Brain pericyte (primary cell): ENCODE data around the gene HIP1.
"Not testable (repeated sequence)": the region's sequence is repeated elsewhere in the genome, so short reads cannot be mapped to it uniquely, and the experiment has no call there.

Experiments used
- DNase-seq: peaks from one replicate; pipeline ENCODE4 v3.0.0-alpha.2; 2012; ENCODE audit warnings: low read depth, low spot score

The HIP1 gene

GRCh38 chr7:75644589-75644988 is 94.2 kb downstream of the HIP1 start:
- no peak for DNase-seq

DNA sequence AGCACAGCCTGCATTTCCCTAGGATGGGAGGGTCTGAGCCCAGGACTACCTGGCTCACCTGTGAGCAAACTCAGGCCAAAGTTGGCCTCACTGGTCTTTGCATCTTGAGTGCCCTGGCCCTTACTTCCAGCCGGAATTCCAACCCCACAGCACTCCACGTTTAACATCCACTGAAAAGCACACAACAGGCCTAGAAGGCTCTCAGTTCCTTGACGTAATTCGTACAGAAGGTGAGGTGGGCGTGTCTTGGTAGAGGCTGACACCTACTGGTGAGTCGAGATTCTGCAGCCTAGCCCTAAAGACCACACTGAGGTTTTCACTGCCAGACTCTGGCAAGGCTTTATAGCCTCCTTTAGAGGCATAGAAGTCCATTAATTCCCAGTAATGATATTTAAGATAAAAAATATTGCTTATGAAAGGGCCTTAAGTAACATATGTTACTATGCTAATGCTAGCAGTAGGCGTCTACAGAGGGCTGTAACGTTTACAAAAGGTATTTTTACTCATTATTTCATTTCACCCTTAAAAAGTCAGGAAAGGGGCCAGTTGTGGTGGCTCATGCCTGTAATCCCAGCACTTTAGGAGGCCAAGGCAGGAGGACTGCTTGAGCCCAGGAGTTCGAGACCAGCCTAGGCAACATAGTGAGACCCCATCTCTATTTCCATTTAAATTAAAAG is 95.8 kb downstream of the HIP1 start:
- no peak for DNase-seq

DNA sequence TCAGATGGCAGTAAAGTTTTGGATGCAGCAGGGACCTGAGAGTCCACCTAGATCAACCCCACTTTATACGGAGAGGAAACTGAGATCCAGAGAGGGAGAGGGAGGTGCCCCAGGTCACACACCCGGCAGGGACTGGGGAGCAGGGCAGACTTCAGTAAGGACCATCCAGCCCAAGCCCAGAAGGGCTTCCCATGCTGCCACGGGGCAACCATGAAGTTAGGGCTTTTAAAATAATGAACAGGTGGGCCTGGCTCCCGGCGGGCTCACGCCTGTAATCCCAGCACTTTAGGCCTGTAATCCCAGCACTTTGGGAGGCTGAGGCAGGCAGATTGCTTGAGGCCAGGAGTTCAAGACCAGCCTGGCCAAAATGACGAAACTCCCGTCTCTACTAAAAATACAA is 98.5 kb downstream of the HIP1 start:
- DNase-seq: no peak

DNA sequence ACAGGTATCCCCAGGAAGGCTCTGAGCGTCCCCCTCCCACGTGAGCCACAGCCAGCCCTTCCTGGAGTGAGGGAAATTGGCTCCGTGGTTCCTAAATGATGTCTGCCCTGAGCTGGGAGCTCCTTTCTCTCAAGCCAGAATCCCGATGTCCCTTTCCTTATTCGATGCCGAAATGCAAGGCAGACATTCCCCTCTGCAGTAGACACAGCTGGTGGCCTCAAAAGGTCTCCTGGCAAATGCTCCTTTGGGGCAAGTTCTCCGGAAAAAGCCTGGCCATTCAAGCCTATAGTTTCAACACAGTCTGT is 98.9 kb downstream of the HIP1 start:
- no peak for DNase-seq

DNA sequence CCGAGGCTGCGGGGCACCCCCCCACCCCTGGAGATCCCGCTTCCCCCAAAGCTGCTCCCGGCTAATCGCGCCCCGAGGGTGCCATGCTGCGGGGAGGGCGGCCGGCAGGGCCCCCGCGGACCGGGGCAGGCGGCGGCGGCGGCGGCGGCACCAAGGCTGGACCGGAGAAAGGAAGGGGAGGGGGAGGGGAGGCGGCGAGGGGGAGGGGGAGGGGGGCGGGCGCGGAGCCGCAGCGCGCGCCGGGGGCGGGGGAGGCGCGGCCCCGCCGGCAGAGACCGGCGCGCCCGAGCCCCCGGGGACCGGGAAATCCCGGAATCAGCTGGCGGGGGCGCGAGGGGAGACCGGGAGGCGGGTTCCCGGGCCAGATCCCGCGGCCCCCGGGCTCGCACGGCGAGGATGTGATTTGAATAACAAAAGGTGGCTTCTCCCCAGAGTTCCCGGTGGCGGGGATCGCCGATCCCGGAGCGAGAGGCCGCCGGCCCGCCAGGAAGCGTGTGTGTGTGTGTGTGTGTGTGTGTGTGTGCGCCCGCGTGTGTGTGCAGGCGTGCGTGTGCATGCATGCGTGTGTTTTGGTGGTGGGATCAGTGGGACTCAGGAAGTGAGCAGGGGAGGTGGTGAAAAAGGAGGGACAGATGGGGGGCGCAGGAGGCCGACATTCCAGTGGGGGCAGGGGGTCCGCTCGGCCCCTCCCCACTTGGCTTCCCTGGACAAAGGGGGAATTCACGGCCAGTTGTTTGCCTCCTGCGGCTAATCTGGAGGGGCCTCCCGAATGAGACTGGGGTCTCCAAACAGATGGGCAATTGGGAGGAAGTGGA is 99.5 kb downstream of the HIP1 start:
- DNase-seq: no peak

DNA sequence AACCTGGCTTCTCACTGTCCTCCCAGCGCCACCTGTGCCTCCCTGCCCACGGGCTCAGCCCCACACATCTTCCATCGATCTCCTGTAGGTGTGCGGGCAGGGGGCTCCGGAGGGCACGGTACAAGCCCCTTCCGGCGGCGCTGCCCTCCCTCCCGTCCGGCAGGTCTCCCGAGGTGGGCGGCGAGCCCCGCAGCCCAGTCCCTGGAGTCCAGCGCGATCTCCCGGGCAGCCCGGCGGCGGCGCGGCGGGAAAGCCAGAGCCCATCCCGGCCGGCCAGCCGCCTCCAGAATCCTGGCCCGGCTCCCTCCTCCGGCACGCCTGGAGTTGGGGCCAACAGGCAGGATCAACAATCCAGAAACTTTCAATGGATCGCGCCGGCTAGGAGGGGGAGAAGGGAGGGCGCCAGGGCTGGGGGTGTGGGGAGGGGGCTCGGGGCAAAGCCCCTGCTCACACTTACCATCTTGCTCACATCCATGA is 100.1 kb downstream of the HIP1 start:
- DNase-seq: no peak

DNA sequence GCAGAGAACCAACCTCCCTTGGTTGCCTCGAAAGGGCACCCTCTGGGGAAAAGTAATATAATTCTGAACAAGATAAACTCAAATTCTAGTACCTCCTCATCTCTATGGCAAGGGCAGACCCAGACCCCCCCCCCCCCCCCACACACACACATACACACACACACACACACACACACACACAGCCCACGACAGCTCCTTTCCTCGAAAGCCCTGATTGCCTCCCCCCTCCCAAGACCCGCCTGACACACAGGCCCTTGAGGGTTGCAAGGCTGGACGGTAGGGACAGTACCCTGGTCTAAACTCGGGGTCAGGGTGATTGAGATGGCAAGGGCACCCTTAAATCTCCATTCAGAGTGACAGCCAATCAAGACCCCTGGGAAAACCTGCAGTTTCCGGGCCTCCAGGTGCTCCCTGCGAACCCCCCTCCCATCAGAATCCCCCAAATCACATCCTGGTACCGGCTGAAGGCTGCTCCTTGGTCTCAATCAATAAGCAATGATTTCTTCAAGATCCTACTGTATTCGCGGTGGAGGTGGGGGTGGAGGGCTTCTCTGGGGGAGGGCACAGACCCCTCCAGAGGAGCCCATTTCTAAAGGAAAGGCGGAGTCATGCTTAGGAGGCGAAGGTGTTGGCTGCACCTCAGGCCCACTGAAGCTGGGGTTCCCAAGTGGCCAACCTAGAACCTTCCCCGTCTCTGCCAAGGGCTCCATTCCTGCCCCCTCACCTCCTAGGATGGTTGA is 100.7 kb downstream of the HIP1 start:
- no peak for DNase-seq

DNA sequence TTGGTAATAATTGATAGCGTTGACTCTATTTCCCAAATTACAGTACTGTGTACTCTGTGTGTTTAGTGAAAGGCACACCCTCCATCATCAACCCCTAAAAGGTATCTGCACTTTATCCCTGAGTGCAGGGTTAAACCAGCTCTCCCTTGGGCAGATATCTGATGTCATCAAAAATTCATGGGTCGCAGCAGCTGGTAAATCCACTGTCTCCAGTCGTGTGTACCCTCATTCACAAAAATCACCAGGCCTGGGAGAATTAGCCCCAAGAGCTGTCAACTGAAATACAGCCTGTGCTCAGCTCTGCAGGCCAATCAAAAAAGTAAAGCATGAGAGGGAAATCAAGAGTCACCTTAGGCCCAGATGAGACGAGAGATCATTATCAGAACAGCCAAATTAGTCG is 103.7 kb downstream of the HIP1 start:
- DNase-seq: no peak

- not testable (repeated sequence) for DNase-seq
These were observed 106.2 kb downstream of the HIP1 start for GRCh38 chr7:75632587-75632986.

DNA sequence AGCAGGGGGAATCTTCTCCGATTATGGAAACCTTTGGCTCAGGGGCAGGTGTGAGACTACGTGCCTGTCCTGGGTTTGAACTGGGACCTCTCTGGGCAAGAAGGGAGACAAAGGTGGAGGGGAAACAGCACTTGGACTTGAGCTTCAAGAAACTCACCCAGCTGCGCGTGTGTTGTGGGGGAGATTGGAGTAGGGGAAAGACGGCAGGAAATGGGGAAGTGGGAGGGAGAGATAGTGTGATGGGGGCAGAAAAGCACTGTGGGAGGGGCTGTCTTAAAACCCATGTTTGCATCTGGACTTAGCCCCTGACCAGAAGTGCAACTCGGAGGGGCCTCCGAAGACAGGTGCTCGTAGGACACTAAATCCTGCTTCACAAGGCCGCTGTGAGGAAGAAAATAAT is 107.0 kb downstream of the HIP1 start:
- DNase-seq: no peak

GRCh38 chr7:75630549-75630948 is 108.2 kb downstream of the HIP1 start:
- no peak for DNase-seq

DNA sequence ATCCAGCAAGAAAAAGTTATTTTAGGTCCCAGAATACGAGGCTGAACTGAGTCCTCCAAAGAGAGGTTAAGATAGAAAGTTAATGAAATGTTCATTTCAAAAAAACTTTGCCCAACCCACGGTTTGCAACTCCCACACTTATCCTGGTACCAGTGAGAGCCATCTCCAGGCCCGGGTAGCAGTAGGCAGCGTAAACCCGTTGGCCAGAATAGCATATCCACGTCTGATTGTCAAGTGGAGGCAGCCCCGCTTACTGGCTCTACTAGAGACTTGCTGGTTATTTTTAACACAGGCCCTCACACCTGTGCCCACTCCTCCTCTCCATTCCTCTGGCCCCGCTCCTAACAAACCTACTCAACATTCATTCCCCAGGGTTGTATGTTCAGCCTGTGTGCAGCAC is 109.7 kb downstream of the HIP1 start:
- no peak for DNase-seq

GRCh38 chr7:75628055-75628454 is 110.7 kb downstream of the HIP1 start:
- no peak for DNase-seq

DNA sequence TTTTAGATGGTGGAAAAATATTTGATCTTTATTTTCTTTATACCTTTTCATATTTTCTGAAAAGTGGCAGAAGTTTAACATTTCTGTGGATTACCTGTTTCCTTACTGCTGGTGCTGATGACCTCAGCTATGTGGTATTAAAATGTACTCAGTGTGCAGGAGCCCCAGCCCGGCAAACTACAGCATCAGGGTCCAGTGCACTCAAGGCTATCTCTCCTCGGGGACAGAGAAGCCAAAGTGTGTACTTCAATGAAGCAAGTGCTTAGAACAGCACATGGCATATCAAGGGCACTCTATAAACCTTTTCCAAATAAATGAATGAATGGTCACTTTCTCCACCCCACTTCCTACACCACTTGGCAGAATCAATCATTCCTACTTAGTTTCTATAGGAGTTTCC is 111.8 kb downstream of the HIP1 start:
- DNase-seq: no peak

DNA sequence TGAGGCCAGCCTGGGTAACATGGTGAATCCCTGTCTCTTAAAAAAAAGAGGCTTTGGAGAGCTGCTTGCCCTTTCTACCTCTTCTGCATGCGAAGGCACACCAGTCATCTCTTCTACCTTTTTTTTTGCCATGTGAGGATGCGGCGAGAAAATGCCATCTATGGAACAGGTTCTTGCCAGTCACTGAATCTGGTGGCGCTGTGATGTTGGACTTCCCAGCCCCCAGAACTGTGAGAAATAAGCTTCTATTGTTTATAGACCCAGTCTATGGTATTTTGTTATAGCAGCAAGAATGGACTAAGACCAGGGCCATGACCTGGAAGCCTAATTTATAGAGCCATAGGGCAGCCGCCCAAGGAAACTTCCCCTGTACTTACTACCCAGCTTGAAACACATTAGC is 112.9 kb downstream of the HIP1 start:
- DNase-seq: no peak

DNA sequence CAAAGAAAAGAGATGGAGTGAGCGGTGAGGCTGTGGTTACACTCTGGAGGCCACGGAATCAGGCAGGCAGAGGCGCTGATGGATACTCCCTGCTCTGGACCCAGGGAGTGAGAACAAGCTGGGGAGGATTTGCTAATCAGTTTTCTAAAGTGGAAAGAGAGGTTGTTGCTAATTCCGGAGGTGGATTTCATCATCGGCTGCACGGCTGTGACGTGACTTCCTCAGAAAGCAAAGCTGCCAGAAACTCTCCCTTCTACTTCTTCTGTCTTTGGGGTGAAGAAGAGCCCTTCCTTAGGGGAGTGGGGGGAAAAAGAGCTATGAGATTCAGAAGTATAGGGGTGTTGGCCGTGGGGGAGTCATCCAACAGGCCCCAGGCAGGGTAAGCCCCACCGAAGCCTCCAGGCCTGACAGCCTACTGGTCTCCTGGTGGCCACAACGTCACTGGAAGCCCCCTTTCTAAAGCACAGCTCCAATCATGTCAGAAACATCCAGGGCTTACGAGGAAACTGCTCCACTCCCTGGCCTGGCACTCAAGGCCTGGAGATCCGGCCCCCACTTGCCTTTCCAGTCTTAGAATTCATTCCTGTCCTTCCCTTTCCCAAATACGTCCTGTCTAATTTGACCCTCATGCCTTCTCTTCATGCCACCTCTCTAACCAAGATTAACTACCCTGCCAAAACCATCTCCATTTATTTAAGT is 114.5 kb downstream of the HIP1 start:
- DNase-seq: no peak

- no peak for DNase-seq
These were observed 115.2 kb downstream of the HIP1 start for GRCh38 chr7:75623390-75624133.

GRCh38 chr7:75621124-75621523 is 117.6 kb downstream of the HIP1 start:
- DNase-seq: no peak

DNA sequence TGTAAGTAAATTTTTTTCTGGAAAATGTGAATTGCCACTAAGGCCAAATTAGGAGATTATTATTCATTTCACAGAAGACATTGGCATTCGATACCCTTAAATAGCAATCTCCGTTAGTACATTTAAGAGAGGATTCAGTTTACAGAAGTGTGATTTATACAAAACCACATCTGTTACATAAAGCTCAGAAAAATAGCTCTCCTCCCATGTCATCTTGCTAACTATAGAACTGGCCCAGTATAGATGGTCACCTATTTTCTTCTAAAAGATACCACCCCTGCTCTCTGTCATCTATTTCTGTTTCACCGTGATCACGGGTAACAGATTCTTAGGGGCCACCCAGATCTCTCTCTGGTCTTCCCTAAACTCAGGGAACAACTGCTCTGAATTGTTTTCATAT is 119.1 kb downstream of the HIP1 start:
- no peak for DNase-seq

DNA sequence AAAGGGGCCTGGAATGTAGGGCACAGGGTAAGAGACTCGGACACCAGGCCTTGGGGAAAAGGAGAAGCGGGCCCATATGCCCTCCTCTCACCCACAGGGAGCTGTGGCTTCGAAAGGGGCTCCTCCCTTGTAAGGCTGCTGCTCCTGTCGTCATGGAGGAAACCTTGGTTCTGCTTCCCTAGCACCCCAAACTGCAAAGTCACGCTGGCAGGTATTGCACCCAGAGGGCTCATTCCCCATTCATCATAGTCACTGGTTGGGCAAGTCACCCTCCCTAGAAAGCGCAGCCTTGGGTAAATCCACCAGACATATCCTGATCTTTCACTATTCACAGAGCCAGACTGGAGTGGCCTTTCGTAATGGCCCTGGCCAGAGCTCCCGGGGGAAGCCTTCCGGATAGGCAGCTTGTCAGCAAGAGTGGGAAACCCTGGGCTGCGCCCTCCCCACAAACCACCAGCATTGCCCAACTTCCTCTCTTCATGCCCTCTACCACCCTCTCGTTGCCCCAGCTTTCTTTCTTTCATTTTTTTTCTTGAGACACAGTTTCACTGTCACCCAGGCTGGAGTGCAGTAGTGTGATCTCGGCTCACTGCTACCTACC is 121.0 kb downstream of the HIP1 start:
- no peak for DNase-seq
